ENCODE data around the gene DNAJC11.

DNA sequence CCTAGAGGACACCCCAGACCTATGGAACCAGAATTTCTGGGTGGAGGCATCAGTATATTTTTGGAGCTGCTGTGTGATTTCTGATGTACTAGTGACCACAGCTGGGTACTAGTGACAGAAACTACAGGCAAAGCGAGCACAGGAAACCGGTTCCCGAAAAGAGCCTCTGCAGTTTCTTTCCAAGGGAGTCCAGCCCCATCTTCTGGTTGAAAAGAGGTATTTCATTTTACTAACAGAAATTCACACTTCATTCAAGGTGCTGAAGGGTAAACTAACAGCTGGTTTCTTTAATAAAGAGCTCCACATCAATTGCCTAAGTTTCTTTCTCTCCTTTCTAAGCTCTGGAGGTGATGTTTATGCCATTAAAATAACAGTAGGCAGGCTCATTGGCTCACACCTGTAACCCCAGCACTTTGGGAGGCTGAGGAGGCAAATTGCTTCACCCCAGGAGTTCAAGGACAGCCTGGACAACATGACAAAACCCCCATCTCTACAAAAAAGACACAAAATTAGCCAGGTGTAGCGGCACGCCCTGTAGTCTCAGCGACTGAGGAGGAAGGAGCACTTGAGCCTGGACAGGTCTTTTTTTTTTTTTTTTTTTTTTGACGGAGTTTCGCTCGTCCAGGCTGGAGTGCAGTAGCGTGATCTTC is 55.0 kb downstream of the DNAJC11 start:
- TF ChIP-seq, protein P1, sequence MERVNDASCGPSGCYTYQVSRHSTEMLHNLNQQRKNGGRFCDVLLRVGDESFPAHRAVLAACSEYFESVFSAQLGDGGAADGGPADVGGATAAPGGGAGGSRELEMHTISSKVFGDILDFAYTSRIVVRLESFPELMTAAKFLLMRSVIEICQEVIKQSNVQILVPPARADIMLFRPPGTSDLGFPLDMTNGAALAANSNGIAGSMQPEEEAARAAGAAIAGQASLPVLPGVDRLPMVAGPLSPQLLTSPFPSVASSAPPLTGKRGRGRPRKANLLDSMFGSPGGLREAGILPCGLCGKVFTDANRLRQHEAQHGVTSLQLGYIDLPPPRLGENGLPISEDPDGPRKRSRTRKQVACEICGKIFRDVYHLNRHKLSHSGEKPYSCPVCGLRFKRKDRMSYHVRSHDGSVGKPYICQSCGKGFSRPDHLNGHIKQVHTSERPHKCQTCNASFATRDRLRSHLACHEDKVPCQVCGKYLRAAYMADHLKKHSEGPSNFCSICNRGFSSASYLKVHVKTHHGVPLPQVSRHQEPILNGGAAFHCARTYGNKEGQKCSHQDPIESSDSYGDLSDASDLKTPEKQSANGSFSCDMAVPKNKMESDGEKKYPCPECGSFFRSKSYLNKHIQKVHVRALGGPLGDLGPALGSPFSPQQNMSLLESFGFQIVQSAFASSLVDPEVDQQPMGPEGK (CRISPR knock-in tag; IDR thresholded peaks at IDR 0.05; ENCODE audit: borderline replicate concordance): no peak
- TF ChIP-seq ZFP3 (CRISPR knock-in tag; IDR thresholded peaks at IDR 0.05) (no peak), BACH2 (CRISPR knock-in tag; IDR thresholded peaks at IDR 0.05; ENCODE audit: borderline replicate concordance) (no peak)
